Dermis lymphatic vessel endothelial cell (primary cell): Measurements from ENCODE around the gene WDFY2. TPM values are rescaled to one million over a fixed set of nuclear protein-coding genes. Genes with fewer than 3 reads are reported as not detected.

Source experiments
- total RNA-seq: library from RNA; depleted of rRNA; stranded (reverse); fragments of >200 nt; gene quantifications from 2 replicates; pipeline ENCODE4 v1.2.1, GENCODE V29; 2014

Gene WDFY2, protein sequence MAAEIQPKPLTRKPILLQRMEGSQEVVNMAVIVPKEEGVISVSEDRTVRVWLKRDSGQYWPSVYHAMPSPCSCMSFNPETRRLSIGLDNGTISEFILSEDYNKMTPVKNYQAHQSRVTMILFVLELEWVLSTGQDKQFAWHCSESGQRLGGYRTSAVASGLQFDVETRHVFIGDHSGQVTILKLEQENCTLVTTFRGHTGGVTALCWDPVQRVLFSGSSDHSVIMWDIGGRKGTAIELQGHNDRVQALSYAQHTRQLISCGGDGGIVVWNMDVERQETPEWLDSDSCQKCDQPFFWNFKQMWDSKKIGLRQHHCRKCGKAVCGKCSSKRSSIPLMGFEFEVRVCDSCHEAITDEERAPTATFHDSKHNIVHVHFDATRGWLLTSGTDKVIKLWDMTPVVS
- total RNA-seq: 4.0 and 7.3 TPM in 2 replicates

DNA sequence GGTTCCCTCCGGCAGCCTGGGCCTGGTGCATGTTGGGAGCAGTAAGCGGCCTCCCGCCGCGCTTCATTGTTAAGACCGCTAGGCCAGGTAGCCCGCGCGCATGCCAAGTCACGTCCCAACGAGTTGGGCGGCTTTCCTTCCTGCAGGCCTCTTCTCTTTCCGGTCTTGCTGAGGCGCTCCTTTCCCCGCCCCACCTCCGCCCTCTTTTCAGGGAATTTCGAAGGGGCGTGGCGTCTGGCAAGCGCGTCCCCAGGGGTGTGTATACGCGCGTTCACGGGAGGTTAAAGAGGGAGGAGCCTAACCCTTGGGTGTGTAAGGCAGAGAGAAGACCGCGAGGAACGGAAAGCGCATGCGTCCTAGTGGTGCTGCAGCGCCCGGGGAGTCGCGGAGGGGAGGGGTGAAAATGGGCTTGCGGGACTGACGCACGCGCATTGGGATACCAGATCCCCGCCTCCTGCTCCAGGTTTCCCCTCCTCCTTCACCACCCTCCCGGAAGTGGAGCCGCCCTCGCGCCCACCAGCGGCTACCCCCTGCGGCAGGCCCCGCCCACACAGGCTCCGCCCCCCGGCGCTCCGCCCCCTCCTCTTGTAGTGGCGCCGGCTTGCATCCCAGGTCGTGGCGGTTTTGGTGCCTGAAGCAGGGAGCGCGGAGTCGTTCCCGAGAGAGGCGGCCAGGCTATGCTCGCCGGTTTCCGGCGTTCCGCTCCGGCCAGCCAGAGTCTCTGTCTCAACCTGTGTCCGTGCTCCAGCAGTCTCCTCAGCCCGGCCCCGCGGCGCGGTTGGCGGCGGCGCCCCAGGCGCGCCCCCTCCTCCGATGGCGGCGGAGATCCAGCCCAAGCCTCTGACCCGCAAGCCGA is at the start of gene WDFY2:
TSS of gene WDFY2 (plus strand) at position 588 of the 856 bp plus-strand sequence. CDS start at position 814, 226 bp downstream.

DNA sequence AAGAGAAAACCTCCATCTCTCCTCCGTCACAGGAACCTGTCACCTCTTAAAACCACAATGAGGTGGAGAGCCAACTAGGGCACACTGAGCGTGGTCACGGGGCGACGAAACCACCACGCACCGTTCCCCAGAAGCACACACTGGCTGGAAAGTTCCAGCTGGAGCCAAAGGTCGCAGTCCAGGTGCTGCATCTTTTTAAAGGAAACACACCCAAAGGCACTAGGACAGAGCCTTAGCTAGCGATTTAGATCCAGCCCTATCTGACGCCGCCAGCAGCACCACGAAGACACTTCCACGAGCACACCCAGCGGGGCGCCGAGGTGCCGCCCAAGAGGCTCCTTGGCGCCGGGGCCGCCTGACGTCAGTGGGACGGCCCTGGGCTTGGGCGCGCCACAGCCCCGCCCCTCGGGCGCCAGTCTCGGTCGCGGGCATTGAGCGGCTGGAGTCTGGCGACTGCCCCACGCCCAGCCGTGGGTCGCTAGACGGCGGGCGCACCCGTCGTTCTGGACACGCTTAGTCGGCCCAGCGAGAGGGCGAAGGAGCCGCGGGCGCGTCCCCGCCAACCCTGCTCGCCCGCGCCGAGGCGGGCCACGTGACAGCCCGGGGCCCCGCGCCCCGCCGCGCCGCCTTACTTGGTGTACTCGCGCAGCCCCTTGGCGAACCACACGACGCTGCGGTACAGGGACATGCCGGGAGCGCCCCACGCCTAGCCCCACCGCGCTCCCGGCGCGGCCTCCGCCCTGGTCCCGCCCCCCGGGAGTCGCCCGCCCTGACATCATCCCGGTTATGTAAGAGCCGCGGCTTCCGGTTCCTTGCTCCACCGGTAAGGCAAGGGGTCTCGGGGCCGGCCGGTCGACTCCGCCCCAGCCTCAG is 219.4 kb downstream of the WDFY2 start, which contains the start of gene DHRS12:
TSS of gene DHRS12 (minus strand) at position 742 of the 873 bp plus-strand sequence. CDS start 4,504 bp downstream, outside the sequence.

Other genes starting within 250 kb of the WDFY2 start
- gene SERPINE3, start 244.8 kb upstream of the WDFY2 start, total RNA-seq: not detected in 2 replicates
- gene INTS6, start 131.4 kb upstream of the WDFY2 start, total RNA-seq: 30.8 and 45.7 TPM in 2 replicates
- gene DHRS12, start 219.7 kb downstream of the WDFY2 start, total RNA-seq: 8.8 and 11.6 TPM in 2 replicates